H9 (cell line): ENCODE measurements around the gene FGFR1OP2. TPM values are rescaled to one million over a fixed set of nuclear protein-coding genes. Genes with fewer than 3 reads are reported as not detected.

Experiments
- DNase-seq: peaks from one replicate; pipeline ENCODE4 v3.0.0-alpha.2; 2017
- H2AFZ ChIP-seq: one replicate; pipeline ENCODE4 v1.6.1; 2013; ENCODE audit warnings: mild to moderate bottlenecking, low read length, control low read depth, moderate library complexity
- H2AK5ac ChIP-seq: 2 replicates; pipeline ENCODE4 v1.6.1; 2013; ENCODE audit warnings: low read length, control low read depth, mixed read lengths; ENCODE audit not compliant: insufficient read length
- H2BK120ac ChIP-seq: one replicate; pipeline ENCODE4 v1.6.1; 2013; ENCODE audit warnings: low read depth, mild to moderate bottlenecking, low read length, control low read depth, inconsistent platforms; ENCODE audit not compliant: poor library complexity, severe bottlenecking
- H2BK12ac ChIP-seq: 2 replicates; pipeline ENCODE4 v1.6.1; 2013; ENCODE audit warnings: low read length, control low read depth, mixed read lengths, low read depth; ENCODE audit not compliant: insufficient read length
- H2BK15ac ChIP-seq: 2 replicates; pipeline ENCODE4 v1.6.1; 2013; ENCODE audit warnings: low read depth, low read length, control low read depth
- H2BK20ac ChIP-seq: one replicate; pipeline ENCODE4 v1.6.1; 2013; ENCODE audit warnings: low read depth, mild to moderate bottlenecking, low read length, control low read depth, inconsistent platforms; ENCODE audit not compliant: poor library complexity, severe bottlenecking
- H2BK5ac ChIP-seq: 2 replicates; pipeline ENCODE4 v1.6.1; 2013; ENCODE audit warnings: low read length, control low read depth, mixed read lengths; ENCODE audit not compliant: insufficient read length
- H3K14ac ChIP-seq: 2 replicates; pipeline ENCODE4 v1.6.1; 2013; ENCODE audit warnings: low read length, control low read depth; ENCODE audit not compliant: insufficient read depth
- H3K18ac ChIP-seq: 2 replicates; pipeline ENCODE4 v1.6.1; 2013; ENCODE audit warnings: low read depth, mild to moderate bottlenecking, mixed read lengths, low read length, control low read depth; ENCODE audit not compliant: insufficient read length
- H3K23ac ChIP-seq: 2 replicates; pipeline ENCODE4 v1.6.1; 2013; ENCODE audit warnings: low read length, control low read depth, mixed read lengths, low read depth; ENCODE audit not compliant: insufficient read length
- H3K23me2 ChIP-seq: 2 replicates; pipeline ENCODE4 v1.6.1; 2013; ENCODE audit warnings: low read depth, mild to moderate bottlenecking, mixed read lengths, low read length, control low read depth; ENCODE audit not compliant: insufficient read length, poor library complexity, severe bottlenecking
- H3K27ac ChIP-seq: 2 replicates; pipeline ENCODE4 v1.5.1; 2013; ENCODE audit warnings: low read length, control low read depth, mixed read lengths, low read depth; ENCODE audit not compliant: insufficient read length
- H3K27me3 ChIP-seq: 2 replicates; pipeline ENCODE4 v1.6.1; 2013; ENCODE audit warnings: low read length, control low read depth, inconsistent platforms; ENCODE audit not compliant: insufficient read depth
- H3K4ac ChIP-seq: 2 replicates; pipeline ENCODE4 v1.6.1; 2013; ENCODE audit warnings: low read depth, mild to moderate bottlenecking, control low read depth, inconsistent platforms, low read length, moderate library complexity
- H3K4me1 ChIP-seq: 2 replicates; pipeline ENCODE4 v1.6.1; 2013; ENCODE audit warnings: low read length, control low read depth, inconsistent platforms; ENCODE audit not compliant: insufficient read depth
- H3K4me2 ChIP-seq: 2 replicates; pipeline ENCODE4 v1.6.1; 2013; ENCODE audit warnings: low read length, control low read depth, mixed read lengths; ENCODE audit not compliant: insufficient read length, insufficient read depth
- H3K56ac ChIP-seq: 2 replicates; pipeline ENCODE4 v1.6.1; 2013; ENCODE audit warnings: low read depth, mild to moderate bottlenecking, mixed read lengths, low read length, control low read depth; ENCODE audit not compliant: insufficient read length
- H3K79me1 ChIP-seq: 2 replicates; pipeline ENCODE4 v1.6.1; 2013; ENCODE audit warnings: low read depth, mild to moderate bottlenecking, moderate library complexity, low read length, control low read depth, inconsistent platforms; ENCODE audit not compliant: insufficient read depth, poor library complexity, severe bottlenecking
- H3K79me2 ChIP-seq: 2 replicates; pipeline ENCODE4 v1.6.1; 2013; ENCODE audit warnings: low read length, control low read depth, inconsistent platforms; ENCODE audit not compliant: insufficient read depth
- H3K9ac ChIP-seq: 2 replicates; pipeline ENCODE4 v1.6.1; 2013; ENCODE audit warnings: low read length, control low read depth, mixed read lengths; ENCODE audit not compliant: insufficient read length; ENCODE audit errors: extremely low read depth
- H3K9me3 ChIP-seq: one replicate; pipeline ENCODE4 v1.6.1; 2013; ENCODE audit warnings: low read depth, low read length, inconsistent platforms; ENCODE audit not compliant: control insufficient read depth
- H3T11ph ChIP-seq: one replicate; pipeline ENCODE4 v1.6.1; 2013; ENCODE audit warnings: mild to moderate bottlenecking, low read length, control low read depth, inconsistent platforms
- H4K20me1 ChIP-seq: one replicate; pipeline ENCODE4 v1.6.1; 2013; ENCODE audit not compliant: control insufficient read depth, insufficient read length, insufficient read depth
- H4K5ac ChIP-seq: 2 replicates; pipeline ENCODE4 v1.6.1; 2013; ENCODE audit warnings: low read depth, mild to moderate bottlenecking, mixed read lengths, low read length, control low read depth; ENCODE audit not compliant: insufficient read length
- H4K8ac ChIP-seq: replicated peaks from 2 replicates; pipeline ENCODE4 v1.6.1; 2013; ENCODE audit warnings: low read length, control low read depth, mixed read lengths, low read depth; ENCODE audit not compliant: insufficient read length
- H4K91ac ChIP-seq: 2 replicates; pipeline ENCODE4 v1.6.1; 2013; ENCODE audit warnings: low read depth, mild to moderate bottlenecking, moderate library complexity, mixed read lengths, low read length, control low read depth; ENCODE audit not compliant: insufficient read length
- H3K27ac Mint-ChIP-seq, 3 experiments: 2 replicates in 2 of 3; 3 replicates in 1 of 3; pipeline ENCODE4 v1.8.0; 2020 to 2021; ENCODE audit warnings: mixed read lengths in 3 of 3, mild to moderate bottlenecking in 1 of 3, moderate library complexity in 1 of 3
- H3K27me3 Mint-ChIP-seq: 2 replicates; pipeline ENCODE4 v1.8.0; 2021; ENCODE audit warnings: low read depth, mild to moderate bottlenecking, moderate library complexity, mixed read lengths
- H3K36me3 Mint-ChIP-seq, 3 experiments: 2 replicates in 2 of 3; 3 replicates in 1 of 3; pipeline ENCODE4 v1.8.0; 2020 to 2021; ENCODE audit warnings: low read depth in 3 of 3, mixed read lengths in 3 of 3; ENCODE audit not compliant: insufficient read depth in 1 of 3
- H3K4me1 Mint-ChIP-seq, 2 experiments: 2 replicates each; pipeline ENCODE4 v1.8.0; 2020; ENCODE audit warnings: mixed read lengths in 2 of 2
- H3K4me3 Mint-ChIP-seq, 2 experiments: 2 replicates in 1 of 2; 3 replicates in 1 of 2; pipeline ENCODE4 v1.8.0; 2020 to 2021; ENCODE audit warnings: mild to moderate bottlenecking in 2 of 2, mixed read lengths in 2 of 2, moderate library complexity in 1 of 2
- H3K9me3 Mint-ChIP-seq, 2 experiments: 2 replicates in 1 of 2; 3 replicates in 1 of 2; pipeline ENCODE4 v1.8.0; 2020; ENCODE audit warnings: mild to moderate bottlenecking in 2 of 2, mixed read lengths in 2 of 2, moderate library complexity in 1 of 2
- WGBS: extraction: QIAGEN DNeasy Blood & Tissue Kit; methylation state at CpG from one replicate; pipeline ENCODE4 v1.1.7; 2013; ENCODE audit warnings: missing lambda C conversion rate, low lambda C conversion rate, mixed read lengths; ENCODE audit not compliant: insufficient read length; ENCODE audit errors: extremely low coverage; 5-methylcytosine and 5-hydroxymethylcytosine counted together
- total RNA-seq: library from RNA; stranded (reverse); gene quantifications from 2 replicates; pipeline ENCODE4 v1.2.1, GENCODE V29; 2021
- TF ChIP-seq, protein P1 (sequence below): fragments of 200-600 bp; sonication (generic); conservative IDR thresholded peaks from 3 replicates; pipeline ENCODE4 v1.8.0; 2021; ENCODE audit warnings: antibody characterized with exemption, mild to moderate bottlenecking

FGFR1OP2 gene
- total RNA-seq, 1 experiment from 2014 or later: 30.0 TPM

DNA sequence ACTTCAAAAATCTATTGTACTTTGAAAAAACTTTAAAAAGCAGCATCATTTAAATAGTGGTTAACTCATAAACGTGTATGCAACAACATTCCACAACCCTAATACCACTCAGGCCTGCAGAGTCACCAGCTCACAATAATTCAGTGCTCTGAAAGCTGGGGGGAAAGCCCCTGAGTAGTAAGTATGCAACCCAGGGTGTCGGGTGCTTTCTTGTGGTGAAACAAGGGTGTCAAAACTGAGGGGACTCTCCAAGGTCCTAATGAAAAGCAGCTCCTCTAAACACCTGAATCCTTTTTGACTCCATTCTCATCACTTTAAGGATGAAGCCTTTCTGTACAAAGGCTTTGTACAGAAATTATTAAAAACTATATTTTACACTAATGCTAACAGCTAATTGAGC lies 33.7 kb downstream of the FGFR1OP2 start:
- no peak overlapping the region for H2AK5ac ChIP-seq
- no peak overlapping the region for H3K4ac ChIP-seq
- H2AFZ ChIP-seq: no peak overlapping the region
- no peak for DNase-seq
- H3K79me2 ChIP-seq: no peaks in the 10 kb centered on the region
- no peaks in the 10 kb centered on the region for H3K79me1 ChIP-seq
- no peak overlapping the region for H2BK20ac ChIP-seq
- no peak overlapping the region for H3K23ac ChIP-seq
- WGBS: no CpG with 5 or more reads among the region's 2 CpGs
- H4K5ac ChIP-seq: no peak overlapping the region
- Mint-ChIP-seq H3K4me1 (no peaks in the 10 kb centered on the region), H3K27ac (no peak overlapping the region), H3K4me3 (no peak overlapping the region), H3K9me3 (no peaks in the 10 kb centered on the region), H3K36me3 (peaks cover 2 to 50% (median 28%) of the 10 kb centered on the region in 3 experiments; a peak in 5 of 7 replicates), H3K27me3 (no peaks in the 10 kb centered on the region)
- H3K9ac ChIP-seq: no peak overlapping the region
- H4K91ac ChIP-seq: no peak overlapping the region
- no peak overlapping the region for H2BK12ac ChIP-seq
- no peaks in the 10 kb centered on the region for H3K27me3 ChIP-seq
- no peak overlapping the region for H3K27ac ChIP-seq
- no peak overlapping the region for H3K56ac ChIP-seq
- no peak overlapping the region for H3K18ac ChIP-seq
- no peak overlapping the region for H4K8ac ChIP-seq
- no peak overlapping the region for H3K4me2 ChIP-seq
- no peaks in the 10 kb centered on the region for H3K23me2 ChIP-seq
- H3K9me3 ChIP-seq: no peaks in the 10 kb centered on the region
- no peak overlapping the region for H3T11ph ChIP-seq
- H2BK15ac ChIP-seq: no peak overlapping the region
- H3K4me1 ChIP-seq: no peaks in the 10 kb centered on the region
- no peak overlapping the region for H3K14ac ChIP-seq
- no peak overlapping the region for H2BK5ac ChIP-seq
- TF ChIP-seq, protein P1, sequence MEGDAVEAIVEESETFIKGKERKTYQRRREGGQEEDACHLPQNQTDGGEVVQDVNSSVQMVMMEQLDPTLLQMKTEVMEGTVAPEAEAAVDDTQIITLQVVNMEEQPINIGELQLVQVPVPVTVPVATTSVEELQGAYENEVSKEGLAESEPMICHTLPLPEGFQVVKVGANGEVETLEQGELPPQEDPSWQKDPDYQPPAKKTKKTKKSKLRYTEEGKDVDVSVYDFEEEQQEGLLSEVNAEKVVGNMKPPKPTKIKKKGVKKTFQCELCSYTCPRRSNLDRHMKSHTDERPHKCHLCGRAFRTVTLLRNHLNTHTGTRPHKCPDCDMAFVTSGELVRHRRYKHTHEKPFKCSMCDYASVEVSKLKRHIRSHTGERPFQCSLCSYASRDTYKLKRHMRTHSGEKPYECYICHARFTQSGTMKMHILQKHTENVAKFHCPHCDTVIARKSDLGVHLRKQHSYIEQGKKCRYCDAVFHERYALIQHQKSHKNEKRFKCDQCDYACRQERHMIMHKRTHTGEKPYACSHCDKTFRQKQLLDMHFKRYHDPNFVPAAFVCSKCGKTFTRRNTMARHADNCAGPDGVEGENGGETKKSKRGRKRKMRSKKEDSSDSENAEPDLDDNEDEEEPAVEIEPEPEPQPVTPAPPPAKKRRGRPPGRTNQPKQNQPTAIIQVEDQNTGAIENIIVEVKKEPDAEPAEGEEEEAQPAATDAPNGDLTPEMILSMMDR: no peak
- no peak overlapping the region for H2BK120ac ChIP-seq
- H4K20me1 ChIP-seq: no peaks in the 10 kb centered on the region
